K562 (cell line): ENCODE results near the gene OSCP1. TPM values are rescaled to one million over a fixed set of nuclear protein-coding genes. Genes with fewer than 3 reads are reported as not detected.
A peak's percentile ranks its signal among the peaks of the same experiment; 100 is the strongest.

Experiments
- ARID2 ChIP-seq: fragments of 450-650 bp; IDR thresholded peaks from 2 replicates; pipeline ENCODE4 v1.6.1; 2017; ENCODE audit warnings: antibody characterized with exemption, mild to moderate bottlenecking
- ARNT ChIP-seq, 2 experiments: fragments of 450-650 bp; IDR thresholded peaks; 2 replicates each; pipeline ENCODE4 v1.6.1; 2016; ENCODE audit warnings: mild to moderate bottlenecking in 1 of 2
- ASH1L ChIP-seq: fragments of 450-650 bp; IDR thresholded peaks from 2 replicates; pipeline ENCODE4 v1.6.1; 2018; ENCODE audit warnings: borderline replicate concordance, mild to moderate bottlenecking, low read depth; ENCODE audit not compliant: partially characterized antibody
- BRD9 ChIP-seq: fragments of 450-650 bp; IDR thresholded peaks from 2 replicates; pipeline ENCODE4 v1.6.1; 2018; ENCODE audit warnings: low read depth; ENCODE audit not compliant: partially characterized antibody
- CBX2 ChIP-seq: fragments of 200-600 bp; sonication (generic); IDR thresholded peaks from one replicate; pipeline ENCODE4 v1.6.1; 2012; ENCODE audit warnings: mild to moderate bottlenecking, low read length, inconsistent platforms; ENCODE audit not compliant: insufficient read depth, poor library complexity, severe bottlenecking
- CEBPB ChIP-seq: fragments of 450-650 bp; IDR thresholded peaks from 2 replicates; pipeline ENCODE4 v1.6.1; 2016; ENCODE audit warnings: missing genetic modification characterization, missing compliant biosample characterization
- CXXC5 ChIP-seq: fragments of 250-450 bp; sonication (Bioruptor Pico); IDR thresholded peaks from 2 replicates; pipeline ENCODE4 v1.8.0; 2022; ENCODE audit warnings: inconsistent platforms, mild to moderate bottlenecking, moderate library complexity
- DACH1 ChIP-seq: fragments of 450-650 bp; IDR thresholded peaks from 2 replicates; pipeline ENCODE4 v1.6.1; 2018; ENCODE audit not compliant: partially characterized antibody
- ETS1 ChIP-seq: conservative IDR thresholded peaks from 2 replicates; pipeline ENCODE4 v1.6.1; 2011; ENCODE audit warnings: low read depth, mild to moderate bottlenecking, low read length; ENCODE audit not compliant: control insufficient read depth
- HDGF ChIP-seq: fragments of 450-650 bp; IDR thresholded peaks from 2 replicates; pipeline ENCODE4 v1.6.1; 2016
- HMGN3 ChIP-seq: IDR thresholded peaks from 2 replicates; pipeline ENCODE4 v1.6.1; 2011; ENCODE audit warnings: borderline replicate concordance, low read depth, mild to moderate bottlenecking, mixed read lengths, low read length; ENCODE audit not compliant: insufficient read length; ENCODE audit errors: extremely low read depth
- KLF13 ChIP-seq: fragments of 450-650 bp; IDR thresholded peaks from 2 replicates; pipeline ENCODE4 v1.6.1; 2016; ENCODE audit warnings: missing genetic modification characterization, low read depth, mild to moderate bottlenecking, missing compliant biosample characterization, moderate library complexity, borderline replicate concordance
- MECOM ChIP-seq: fragments of 250-450 bp; sonication (Bioruptor Pico); IDR thresholded peaks from 2 replicates; pipeline ENCODE4 v1.8.0; 2022; ENCODE audit warnings: inconsistent platforms
- NUFIP1 ChIP-seq: fragments of 450-650 bp; IDR thresholded peaks from 2 replicates; pipeline ENCODE4 v1.6.1; 2018; ENCODE audit not compliant: partially characterized antibody
- PATZ1 ChIP-seq: fragments of 250-450 bp; sonication (Bioruptor Pico); IDR thresholded peaks from 2 replicates; pipeline ENCODE4 v1.5.0; 2020; ENCODE audit warnings: mild to moderate bottlenecking, borderline replicate concordance
- TAF9B ChIP-seq: fragments of 450-650 bp; IDR thresholded peaks from 2 replicates; pipeline ENCODE4 v1.6.1; 2018; ENCODE audit warnings: mild to moderate bottlenecking; ENCODE audit not compliant: partially characterized antibody
- USF1 ChIP-seq: sonication (generic); formaldehyde crosslinking; IDR thresholded peaks from 2 replicates; pipeline ENCODE4 v1.9.0; 2022; ENCODE audit warnings: mild to moderate bottlenecking, missing genetic modification reagents
- ZBTB12 ChIP-seq: fragments of 250-450 bp; sonication (Bioruptor Pico); IDR thresholded peaks from 2 replicates; pipeline ENCODE4 v1.4.0; 2020
- ZBTB2 ChIP-seq: fragments of 450-650 bp; IDR thresholded peaks from 2 replicates; pipeline ENCODE4 v1.6.1; 2016; ENCODE audit warnings: antibody characterized with exemption
- ZNF3 ChIP-seq: fragments of 250-450 bp; sonication (Bioruptor Pico); IDR thresholded peaks from 2 replicates; pipeline ENCODE4 v1.5.0; 2021; ENCODE audit warnings: mild to moderate bottlenecking, moderate library complexity
- ZNF507 ChIP-seq: conservative IDR thresholded peaks from 2 replicates; pipeline ENCODE4 v1.6.1; 2017; ENCODE audit warnings: missing genetic modification characterization, missing compliant biosample characterization
- ZNF830 ChIP-seq: fragments of 250-450 bp; sonication (Bioruptor Pico); IDR thresholded peaks from 2 replicates; pipeline ENCODE4 v1.5.0; 2021; ENCODE audit warnings: mild to moderate bottlenecking
- polyA plus RNA-seq, 8 experiments: library from polyadenylated mRNA; depleted of rRNA in 4 of 8; stranded (reverse) in 5 of 8; unstranded in 3 of 8; fragments of >200 nt; fragmentation: Nextera tagmentation in 2 of 8; fragmentation: Illumina TruSeq in 1 of 8; extraction: Ambion mirVana in 2 of 8; extraction: Trizol in 1 of 8; gene quantifications; 2 replicates each; pipeline versions ENCODE4 v1.2.1 to v1.2.3, GENCODE V29; 2011 to 2014; ENCODE audit warnings: inconsistent platforms in 1 of 8, missing spikeins in 1 of 8
- total RNA-seq, 7 experiments: library from RNA; depleted of rRNA in 6 of 7; stranded (reverse); fragments of >200 nt in 6 of 7; fragmentation: Illumina TruSeq in 2 of 7; extraction: Trizol in 2 of 7; gene quantifications; 2 replicates each; pipeline versions ENCODE4 v1.2.1 to v1.2.3, GENCODE V29; 2011 to 2021; ENCODE audit warnings: low replicate concordance in 1 of 7

OSCP1 gene
- total and polyA plus RNA-seq, 9 of the 15 experiments (the other 6 are each of a cell fraction or from before 2014, with no cell fraction given) = 0.15 to 0.40 (median 0.33) TPM; not detected in 5

- TF ChIP-seq CBX2 (no peak), NUFIP1 (no peak), BRD9 (peak; percentile 76), KLF13 (tag) (no peak), ZNF3 (CRISPR knock-in tag) (0 out of 2 replicates have a peak, but pooled peaks have one; percentile 34), ZBTB12 (CRISPR knock-in tag) (no peak), ARID2 (no peak), ZBTB2 (no peak), ZNF507 (tag) (no peak), CXXC5 (CRISPR knock-in tag) (peak; percentile 13; the same call in 1 of the 2 replicates), MECOM (peak; percentile 65; the same call in 1 of the 2 replicates), HMGN3 (no peak), DACH1 (no peak), ARNT (IDR thresholded peaks at IDR 0.05) (peak in 1 of 2 experiments; percentile 32; a peak in 1 of 4 replicates), ASH1L (peak; percentile 41), HDGF (peak; percentile 89), TAF9B (no peak), CEBPB (tag) (no peak), USF1 (CRISPR knock-in tag) (no peak), ETS1 (no peak), ZNF830 (0 out of 2 replicates have a peak, but pooled peaks have one; percentile 4), PATZ1 (no peak)
Observed at GRCh38 chr1:36464605-36465393, 14.5 kb upstream of the OSCP1 start (continued).
